GM12892 (cell line): Measurements from ENCODE around the gene USP47. TPM values are rescaled to one million over a fixed set of nuclear protein-coding genes. Genes with fewer than 3 reads are reported as not detected.

Source experiments
- DNase-seq: peaks from one replicate; pipeline ENCODE4 v3.0.0; 2011; ENCODE audit not compliant: insufficient read length
- FAIRE-seq: peaks from 2 replicates; lab custom pipeline; 2011; peaks lifted over from hg19 to GRCh38; lab: Jason Lieb, UNC
- POLR2A ChIP-seq: IDR thresholded peaks from 2 replicates; pipeline ENCODE4 v1.6.1; 2011; ENCODE audit warnings: low read depth, low read length, control low read depth
- POLR2AphosphoS5 ChIP-seq: IDR thresholded peaks from 2 replicates; pipeline ENCODE4 v1.6.1; 2011; ENCODE audit warnings: low read depth, low read length, control low read depth
- TAF1 ChIP-seq: IDR thresholded peaks from 2 replicates; pipeline ENCODE4 v1.6.1; 2011; ENCODE audit warnings: low read depth, mild to moderate bottlenecking, control low read depth, low read length, borderline replicate concordance
- polyA plus RNA-seq: library from polyadenylated mRNA; unstranded; fragments of >200 nt; gene quantifications from one replicate; pipeline ENCODE4 v1.2.1, GENCODE V29; 2012; ENCODE audit warnings: missing spikeins, inconsistent platforms; ENCODE audit not compliant: missing spikeins

Gene USP47
- 24.6 TPM for polyA plus RNA-seq

- peak; percentile 52 for DNase-seq
- TF ChIP-seq POLR2A (peak; percentile 95), POLR2AphosphoS5 (peak; percentile 74), TAF1 (peak; percentile 65)
- FAIRE-seq: peak; percentile 98
Measured at GRCh38 chr11:11841723-11842420, at the start of gene USP47. TSS of gene USP47 (plus strand) at chr11:11841972. CDS start at chr11:11842186, 214 bp downstream.

- no peak for TF ChIP-seq TAF1
- TF ChIP-seq POLR2AphosphoS5: no peak
- TF ChIP-seq POLR2A: no peak
- no peak for DNase-seq
- FAIRE-seq: no peak
Measured at GRCh38 chr11:11793073-11793472, 48.7 kb upstream of the USP47 start.

- FAIRE-seq: no peak
- TF ChIP-seq POLR2AphosphoS5: no peak
- DNase-seq: no peak
Measured at GRCh38 chr11:11798586-11799438, 43.0 kb upstream of the USP47 start.

GRCh38 chr11:11805228-11805627, 36.5 kb upstream of the USP47 start:
- TF ChIP-seq POLR2A: no peak
- no peak for TF ChIP-seq POLR2AphosphoS5
- no peak for TF ChIP-seq TAF1
- DNase-seq: no peak
- FAIRE-seq: no peak

GRCh38 chr11:11806074-11806473, 35.7 kb upstream of the USP47 start:
- TF ChIP-seq POLR2A: no peak
- no peak for TF ChIP-seq TAF1
- TF ChIP-seq POLR2AphosphoS5: no peak
- peak; percentile 46 for FAIRE-seq
- no peak for DNase-seq

- no peak for FAIRE-seq
- TF ChIP-seq TAF1 (no peak), POLR2AphosphoS5 (no peak), POLR2A (no peak)
- no peak for DNase-seq
Measured at GRCh38 chr11:11806586-11806985, 35.2 kb upstream of the USP47 start.

GRCh38 chr11:11807811-11808782, 33.7 kb upstream of the USP47 start:
- no peak for FAIRE-seq
- DNase-seq: no peak
- TF ChIP-seq POLR2AphosphoS5 (no peak), TAF1 (no peak), POLR2A (no peak)

- DNase-seq: no peak
- TF ChIP-seq POLR2AphosphoS5: no peak
- no peak for TF ChIP-seq POLR2A
- no peak for TF ChIP-seq TAF1
- no peak for FAIRE-seq
Measured at GRCh38 chr11:11808992-11809615, 32.7 kb upstream of the USP47 start.

- DNase-seq (no peak), FAIRE-seq (no peak)
- TF ChIP-seq POLR2AphosphoS5: no peak
- TF ChIP-seq POLR2A: no peak
Measured at GRCh38 chr11:11810764-11811726, 30.7 kb upstream of the USP47 start.

- TF ChIP-seq POLR2AphosphoS5 (no peak), POLR2A (no peak), TAF1 (no peak)
- DNase-seq: no peak
- no peak for FAIRE-seq
Measured at GRCh38 chr11:11813288-11813962, 28.3 kb upstream of the USP47 start.
